H9 (cell line): ENCODE results near the gene ANKRD44. TPM values are rescaled to one million over a fixed set of nuclear protein-coding genes. Genes with fewer than 3 reads are reported as not detected.

ENCODE experiments used
- DNase-seq: peaks from one replicate; pipeline ENCODE4 v3.0.0-alpha.2; 2017
- H2AFZ ChIP-seq: one replicate; pipeline ENCODE4 v1.6.1; 2013; ENCODE audit warnings: mild to moderate bottlenecking, low read length, control low read depth, moderate library complexity
- H2AK5ac ChIP-seq: 2 replicates; pipeline ENCODE4 v1.6.1; 2013; ENCODE audit warnings: low read length, control low read depth, mixed read lengths; ENCODE audit not compliant: insufficient read length
- H2BK120ac ChIP-seq: one replicate; pipeline ENCODE4 v1.6.1; 2013; ENCODE audit warnings: low read depth, mild to moderate bottlenecking, low read length, control low read depth, inconsistent platforms; ENCODE audit not compliant: poor library complexity, severe bottlenecking
- H2BK12ac ChIP-seq: 2 replicates; pipeline ENCODE4 v1.6.1; 2013; ENCODE audit warnings: low read length, control low read depth, mixed read lengths, low read depth; ENCODE audit not compliant: insufficient read length
- H2BK15ac ChIP-seq: 2 replicates; pipeline ENCODE4 v1.6.1; 2013; ENCODE audit warnings: low read depth, low read length, control low read depth
- H2BK20ac ChIP-seq: one replicate; pipeline ENCODE4 v1.6.1; 2013; ENCODE audit warnings: low read depth, mild to moderate bottlenecking, low read length, control low read depth, inconsistent platforms; ENCODE audit not compliant: poor library complexity, severe bottlenecking
- H2BK5ac ChIP-seq: 2 replicates; pipeline ENCODE4 v1.6.1; 2013; ENCODE audit warnings: low read length, control low read depth, mixed read lengths; ENCODE audit not compliant: insufficient read length
- H3K14ac ChIP-seq: 2 replicates; pipeline ENCODE4 v1.6.1; 2013; ENCODE audit warnings: low read length, control low read depth; ENCODE audit not compliant: insufficient read depth
- H3K18ac ChIP-seq: 2 replicates; pipeline ENCODE4 v1.6.1; 2013; ENCODE audit warnings: low read depth, mild to moderate bottlenecking, mixed read lengths, low read length, control low read depth; ENCODE audit not compliant: insufficient read length
- H3K23ac ChIP-seq: 2 replicates; pipeline ENCODE4 v1.6.1; 2013; ENCODE audit warnings: low read length, control low read depth, mixed read lengths, low read depth; ENCODE audit not compliant: insufficient read length
- H3K23me2 ChIP-seq: 2 replicates; pipeline ENCODE4 v1.6.1; 2013; ENCODE audit warnings: low read depth, mild to moderate bottlenecking, mixed read lengths, low read length, control low read depth; ENCODE audit not compliant: insufficient read length, poor library complexity, severe bottlenecking
- H3K27ac ChIP-seq: 2 replicates; pipeline ENCODE4 v1.5.1; 2013; ENCODE audit warnings: low read length, control low read depth, mixed read lengths, low read depth; ENCODE audit not compliant: insufficient read length
- H3K27me3 ChIP-seq: 2 replicates; pipeline ENCODE4 v1.6.1; 2013; ENCODE audit warnings: low read length, control low read depth, inconsistent platforms; ENCODE audit not compliant: insufficient read depth
- H3K4ac ChIP-seq: 2 replicates; pipeline ENCODE4 v1.6.1; 2013; ENCODE audit warnings: low read depth, mild to moderate bottlenecking, control low read depth, inconsistent platforms, low read length, moderate library complexity
- H3K4me1 ChIP-seq: 2 replicates; pipeline ENCODE4 v1.6.1; 2013; ENCODE audit warnings: low read length, control low read depth, inconsistent platforms; ENCODE audit not compliant: insufficient read depth
- H3K4me2 ChIP-seq: 2 replicates; pipeline ENCODE4 v1.6.1; 2013; ENCODE audit warnings: low read length, control low read depth, mixed read lengths; ENCODE audit not compliant: insufficient read length, insufficient read depth
- H3K56ac ChIP-seq: 2 replicates; pipeline ENCODE4 v1.6.1; 2013; ENCODE audit warnings: low read depth, mild to moderate bottlenecking, mixed read lengths, low read length, control low read depth; ENCODE audit not compliant: insufficient read length
- H3K79me1 ChIP-seq: 2 replicates; pipeline ENCODE4 v1.6.1; 2013; ENCODE audit warnings: low read depth, mild to moderate bottlenecking, moderate library complexity, low read length, control low read depth, inconsistent platforms; ENCODE audit not compliant: insufficient read depth, poor library complexity, severe bottlenecking
- H3K79me2 ChIP-seq: 2 replicates; pipeline ENCODE4 v1.6.1; 2013; ENCODE audit warnings: low read length, control low read depth, inconsistent platforms; ENCODE audit not compliant: insufficient read depth
- H3K9ac ChIP-seq: 2 replicates; pipeline ENCODE4 v1.6.1; 2013; ENCODE audit warnings: low read length, control low read depth, mixed read lengths; ENCODE audit not compliant: insufficient read length; ENCODE audit errors: extremely low read depth
- H3K9me3 ChIP-seq: one replicate; pipeline ENCODE4 v1.6.1; 2013; ENCODE audit warnings: low read depth, low read length, inconsistent platforms; ENCODE audit not compliant: control insufficient read depth
- H3T11ph ChIP-seq: one replicate; pipeline ENCODE4 v1.6.1; 2013; ENCODE audit warnings: mild to moderate bottlenecking, low read length, control low read depth, inconsistent platforms
- H4K20me1 ChIP-seq: one replicate; pipeline ENCODE4 v1.6.1; 2013; ENCODE audit not compliant: control insufficient read depth, insufficient read length, insufficient read depth
- H4K5ac ChIP-seq: 2 replicates; pipeline ENCODE4 v1.6.1; 2013; ENCODE audit warnings: low read depth, mild to moderate bottlenecking, mixed read lengths, low read length, control low read depth; ENCODE audit not compliant: insufficient read length
- H4K8ac ChIP-seq: replicated peaks from 2 replicates; pipeline ENCODE4 v1.6.1; 2013; ENCODE audit warnings: low read length, control low read depth, mixed read lengths, low read depth; ENCODE audit not compliant: insufficient read length
- H4K91ac ChIP-seq: 2 replicates; pipeline ENCODE4 v1.6.1; 2013; ENCODE audit warnings: low read depth, mild to moderate bottlenecking, moderate library complexity, mixed read lengths, low read length, control low read depth; ENCODE audit not compliant: insufficient read length
- H3K27ac Mint-ChIP-seq, 3 experiments: 2 replicates in 2 of 3; 3 replicates in 1 of 3; pipeline ENCODE4 v1.8.0; 2020 to 2021; ENCODE audit warnings: mixed read lengths in 3 of 3, mild to moderate bottlenecking in 1 of 3, moderate library complexity in 1 of 3
- H3K27me3 Mint-ChIP-seq: 2 replicates; pipeline ENCODE4 v1.8.0; 2021; ENCODE audit warnings: low read depth, mild to moderate bottlenecking, moderate library complexity, mixed read lengths
- H3K36me3 Mint-ChIP-seq, 3 experiments: 2 replicates in 2 of 3; 3 replicates in 1 of 3; pipeline ENCODE4 v1.8.0; 2020 to 2021; ENCODE audit warnings: low read depth in 3 of 3, mixed read lengths in 3 of 3; ENCODE audit not compliant: insufficient read depth in 1 of 3
- H3K4me1 Mint-ChIP-seq, 2 experiments: 2 replicates each; pipeline ENCODE4 v1.8.0; 2020; ENCODE audit warnings: mixed read lengths in 2 of 2
- H3K4me3 Mint-ChIP-seq, 2 experiments: 2 replicates in 1 of 2; 3 replicates in 1 of 2; pipeline ENCODE4 v1.8.0; 2020 to 2021; ENCODE audit warnings: mild to moderate bottlenecking in 2 of 2, mixed read lengths in 2 of 2, moderate library complexity in 1 of 2
- H3K9me3 Mint-ChIP-seq, 2 experiments: 2 replicates in 1 of 2; 3 replicates in 1 of 2; pipeline ENCODE4 v1.8.0; 2020; ENCODE audit warnings: mild to moderate bottlenecking in 2 of 2, mixed read lengths in 2 of 2, moderate library complexity in 1 of 2
- CTCF ChIP-seq: fragments of 200-600 bp; sonication (generic); conservative IDR thresholded peaks from 3 replicates; pipeline ENCODE4 v1.8.0; 2021; ENCODE audit warnings: antibody characterized with exemption, mild to moderate bottlenecking
- WGBS: extraction: QIAGEN DNeasy Blood & Tissue Kit; methylation state at CpG from one replicate; pipeline ENCODE4 v1.1.7; 2013; ENCODE audit warnings: missing lambda C conversion rate, low lambda C conversion rate, mixed read lengths; ENCODE audit not compliant: insufficient read length; ENCODE audit errors: extremely low coverage; 5-methylcytosine and 5-hydroxymethylcytosine counted together
- total RNA-seq: library from RNA; stranded (reverse); gene quantifications from 2 replicates; pipeline ENCODE4 v1.2.1, GENCODE V29; 2021

The ANKRD44 gene
- total RNA-seq, 1 experiment from 2014 or later: 1.9 TPM

GRCh38 chr2:196970099-196970498 lies 340.5 kb downstream of the ANKRD44 start:
- no peak overlapping the region for H4K91ac ChIP-seq
- no CpG with 5 or more reads among the region's 4 CpGs for WGBS
- no peak for DNase-seq

More at GRCh38 chr2:196970099-196970498, 340.5 kb downstream of the ANKRD44 start:
- no peak overlapping the region for H4K5ac ChIP-seq
- no peaks in the 10 kb centered on the region for H3K79me1 ChIP-seq
- H4K20me1 ChIP-seq: no peaks in the 10 kb centered on the region
- H2AFZ ChIP-seq: no peak overlapping the region
- no peak overlapping the region for H3K27ac Mint-ChIP-seq
- H3K36me3 Mint-ChIP-seq: peaks cover 5 to 18% (median 11%) of the 10 kb centered on the region in 3 experiments
- no peak overlapping the region for H3T11ph ChIP-seq
- H3K4me1 ChIP-seq: no peaks in the 10 kb centered on the region; the same call in 1 of the 2 replicates
- H3K23ac ChIP-seq: no peak overlapping the region
- H3K56ac ChIP-seq: no peak overlapping the region
- no peak overlapping the region for H3K4ac ChIP-seq
- no peaks in the 10 kb centered on the region for H3K27me3 ChIP-seq
- no peak overlapping the region for H4K8ac ChIP-seq
- no peak overlapping the region for H2BK5ac ChIP-seq
- no peak overlapping the region for H3K18ac ChIP-seq
- H3K79me2 ChIP-seq: no peaks in the 10 kb centered on the region
- H2BK12ac ChIP-seq: no peak overlapping the region
- H3K14ac ChIP-seq: no peak overlapping the region
- no peak overlapping the region for H2BK120ac ChIP-seq
- H3K23me2 ChIP-seq: no peaks in the 10 kb centered on the region
- no peak overlapping the region for H3K4me3 Mint-ChIP-seq
- H3K4me1 Mint-ChIP-seq: peaks cover 23 to 33% of the 10 kb centered on the region in 2 experiments
- no peak overlapping the region for H2AK5ac ChIP-seq
- no peak overlapping the region for H3K9ac ChIP-seq
- no peak overlapping the region for H2BK15ac ChIP-seq
- no peaks in the 10 kb centered on the region for H3K27me3 Mint-ChIP-seq
- peaks cover 15% of the 10 kb centered on the region in 2 experiments; a peak in 4 of 5 replicates for H3K9me3 Mint-ChIP-seq
- H3K4me2 ChIP-seq: no peak overlapping the region
- no peak overlapping the region for H2BK20ac ChIP-seq
- H3K27ac ChIP-seq: no peak overlapping the region
- no peak for TF ChIP-seq CTCF
- no peaks in the 10 kb centered on the region for H3K9me3 ChIP-seq
